Trophoblast cell (in vitro differentiated cells and primary cell): ENCODE data around the gene GABRE.

Source experiments
- DNase-seq, 2 donors: peaks; one replicate each; pipeline ENCODE4 v3.0.0-alpha.2; 2016
- H2AFZ ChIP-seq: 2 replicates; pipeline ENCODE4 v1.6.1; 2013; ENCODE audit warnings: low read length, moderate library complexity, mild to moderate bottlenecking; ENCODE audit not compliant: insufficient read depth, poor library complexity
- H2AK5ac ChIP-seq: 2 replicates; pipeline ENCODE4 v1.6.1; 2013; ENCODE audit warnings: mild to moderate bottlenecking, low read length
- H2BK120ac ChIP-seq: 2 replicates; pipeline ENCODE4 v1.6.1; 2013; ENCODE audit warnings: low read length, mild to moderate bottlenecking, moderate library complexity; ENCODE audit not compliant: insufficient read depth, poor library complexity
- H2BK12ac ChIP-seq: 2 replicates; pipeline ENCODE4 v1.6.1; 2013; ENCODE audit warnings: mild to moderate bottlenecking, low read length, moderate library complexity
- H2BK5ac ChIP-seq: 2 replicates; pipeline ENCODE4 v1.6.1; 2013; ENCODE audit warnings: low read length, low read depth, moderate library complexity, mild to moderate bottlenecking; ENCODE audit not compliant: poor library complexity
- H3K14ac ChIP-seq: 2 replicates; pipeline ENCODE4 v1.6.1; 2013; ENCODE audit warnings: mild to moderate bottlenecking, low read length
- H3K18ac ChIP-seq: 2 replicates; pipeline ENCODE4 v1.6.1; 2013; ENCODE audit warnings: mild to moderate bottlenecking, low read length
- H3K23ac ChIP-seq: 2 replicates; pipeline ENCODE4 v1.6.1; 2013; ENCODE audit warnings: low read length
- H3K27ac ChIP-seq: 2 replicates; pipeline ENCODE4 v1.5.1; 2013; ENCODE audit warnings: low read depth, mild to moderate bottlenecking, inconsistent platforms, low read length, moderate library complexity
- H3K27me3 ChIP-seq: 2 replicates; pipeline ENCODE4 v1.6.1; 2013; ENCODE audit warnings: inconsistent platforms, mild to moderate bottlenecking, low read length, moderate library complexity; ENCODE audit not compliant: insufficient read depth
- H3K36me3 ChIP-seq, 2 experiments: 1 replicate in 1 of 2; 2 replicates in 1 of 2; pipeline ENCODE4 v1.6.1; 2013; ENCODE audit warnings: low read length in 2 of 2, mild to moderate bottlenecking in 2 of 2, moderate library complexity in 1 of 2; ENCODE audit not compliant: insufficient read depth in 2 of 2, control insufficient read depth in 1 of 2
- H3K4ac ChIP-seq: 2 replicates; pipeline ENCODE4 v1.6.1; 2013; ENCODE audit warnings: low read depth, mild to moderate bottlenecking, low read length, moderate library complexity
- H3K4me1 ChIP-seq, 2 experiments: 1 replicate in 1 of 2; 2 replicates in 1 of 2; pipeline ENCODE4 v1.6.1; 2013; ENCODE audit warnings: low read length in 2 of 2, mild to moderate bottlenecking in 2 of 2, moderate library complexity in 1 of 2; ENCODE audit not compliant: insufficient read depth in 2 of 2, control insufficient read depth in 1 of 2
- H3K4me2 ChIP-seq: 2 replicates; pipeline ENCODE4 v1.6.1; 2013; ENCODE audit warnings: inconsistent platforms, mild to moderate bottlenecking, low read length, moderate library complexity
- H3K4me3 ChIP-seq: 2 replicates; pipeline ENCODE4 v1.5.1; 2013; ENCODE audit warnings: mild to moderate bottlenecking, low read depth, low read length, inconsistent platforms
- H3K79me1 ChIP-seq: one replicate; pipeline ENCODE4 v1.6.1; 2013; ENCODE audit warnings: low read length
- H3K79me2 ChIP-seq: 2 replicates; pipeline ENCODE4 v1.6.1; 2013; ENCODE audit warnings: low read length, mild to moderate bottlenecking; ENCODE audit not compliant: control insufficient read depth, insufficient read depth, poor library complexity
- H3K9ac ChIP-seq: 2 replicates; pipeline ENCODE4 v1.6.1; 2013; ENCODE audit warnings: mild to moderate bottlenecking, low read length
- H3K9me3 ChIP-seq: 2 replicates; pipeline ENCODE4 v1.6.1; 2013; ENCODE audit warnings: low read depth, mild to moderate bottlenecking, control low read depth, inconsistent platforms, low read length; ENCODE audit not compliant: insufficient read depth
- H4K12ac ChIP-seq: 2 replicates; pipeline ENCODE4 v1.6.1; 2013; ENCODE audit warnings: low read depth, mild to moderate bottlenecking, low read length, moderate library complexity
- H4K8ac ChIP-seq: 2 replicates; pipeline ENCODE4 v1.6.1; 2013; ENCODE audit warnings: low read depth, mild to moderate bottlenecking, low read length, moderate library complexity
- H4K91ac ChIP-seq: one replicate; pipeline ENCODE4 v1.6.1; 2013; ENCODE audit warnings: low read depth, mild to moderate bottlenecking, low read length, moderate library complexity
- WGBS: extraction: QIAGEN DNeasy Blood & Tissue Kit; methylation state at CpG from one replicate; pipeline ENCODE4 v1.1.7; 2013; ENCODE audit warnings: missing lambda C conversion rate; ENCODE audit not compliant: insufficient read length, insufficient coverage; ENCODE audit errors: extremely low coverage; 5-methylcytosine and 5-hydroxymethylcytosine counted together

GABRE gene

GRCh38 chrX:151962034-151962433 is 12.4 kb downstream of the GABRE start:
- no peak overlapping the region for H3K4ac ChIP-seq
- no CpG with 5 or more reads among the region's 5 CpGs for WGBS
- H2AK5ac ChIP-seq, result no peak overlapping the region
- no peak overlapping the region for H3K9ac ChIP-seq
- no peaks in the 10 kb centered on the region for H3K27me3 ChIP-seq
- H3K23ac ChIP-seq, result no peak overlapping the region
- H3K4me2 ChIP-seq, result no peak overlapping the region
- H2AFZ ChIP-seq, result no peak overlapping the region
- H4K8ac ChIP-seq, result no peak overlapping the region
- H3K27ac ChIP-seq, result no peak overlapping the region
- H2BK5ac ChIP-seq, result no peak overlapping the region
- DNase-seq, result no peak
- H3K4me3 ChIP-seq, result no peak overlapping the region
- H3K79me2 ChIP-seq, result no peaks in the 10 kb centered on the region
- H4K12ac ChIP-seq, result no peak overlapping the region
- no peaks in the 10 kb centered on the region for H3K9me3 ChIP-seq
- no peak overlapping the region for H3K14ac ChIP-seq
- no peak overlapping the region for H2BK12ac ChIP-seq
- H2BK120ac ChIP-seq, result no peak overlapping the region
- no peak overlapping the region for H4K91ac ChIP-seq
- no peaks in the 10 kb centered on the region for H3K4me1 ChIP-seq
- no peak overlapping the region for H3K18ac ChIP-seq
- peaks cover under 1 to 1% of the 10 kb centered on the region in 2 experiments for H3K36me3 ChIP-seq
- H3K79me1 ChIP-seq, result no peaks in the 10 kb centered on the region

DNA sequence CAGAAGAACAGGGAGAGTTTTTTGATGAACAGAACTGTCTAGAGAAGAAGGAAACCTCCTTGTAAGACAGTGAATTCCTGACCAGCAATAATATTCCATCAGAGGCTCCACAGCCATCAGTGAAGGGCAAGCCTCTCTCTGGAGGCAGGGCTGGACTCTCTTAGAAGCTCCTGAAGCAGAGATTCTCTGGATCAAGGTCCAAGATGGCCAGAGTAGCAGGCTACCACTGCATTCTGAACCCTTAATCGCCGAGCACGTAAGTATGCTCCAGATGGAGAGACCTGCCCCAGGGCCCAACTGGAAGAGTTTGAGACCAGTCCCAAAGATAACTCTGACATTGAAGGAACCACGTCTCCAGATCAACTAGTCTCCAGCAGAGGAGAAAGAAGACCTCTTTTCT is 16.4 kb downstream of the GABRE start:
- no peaks in the 10 kb centered on the region for H3K4me1 ChIP-seq
- no peak overlapping the region for H3K9ac ChIP-seq
- H4K12ac ChIP-seq, result no peak overlapping the region
- no peak overlapping the region for H2BK120ac ChIP-seq
- H2AFZ ChIP-seq, result no peak overlapping the region
- H3K27ac ChIP-seq, result no peak overlapping the region
- H3K27me3 ChIP-seq, result no peaks in the 10 kb centered on the region
- no peak overlapping the region for H2BK5ac ChIP-seq
- no peak overlapping the region for H3K23ac ChIP-seq
- H3K18ac ChIP-seq, result no peak overlapping the region
- no peak overlapping the region for H3K4me3 ChIP-seq
- no peak overlapping the region for H4K91ac ChIP-seq
- H2BK12ac ChIP-seq, result no peak overlapping the region
- H2AK5ac ChIP-seq, result no peak overlapping the region
- no peak overlapping the region for H3K4ac ChIP-seq
- DNase-seq, result no peak
- H4K8ac ChIP-seq, result no peak overlapping the region
- no peaks in the 10 kb centered on the region for H3K9me3 ChIP-seq
- peaks cover 8 to 14% of the 10 kb centered on the region in 2 experiments for H3K36me3 ChIP-seq
- WGBS, result no CpG with 5 or more reads among the region's 4 CpGs
- no peak overlapping the region for H3K14ac ChIP-seq
- no peaks in the 10 kb centered on the region for H3K79me2 ChIP-seq
- H3K4me2 ChIP-seq, result no peak overlapping the region
- H3K79me1 ChIP-seq, result no peaks in the 10 kb centered on the region

DNA sequence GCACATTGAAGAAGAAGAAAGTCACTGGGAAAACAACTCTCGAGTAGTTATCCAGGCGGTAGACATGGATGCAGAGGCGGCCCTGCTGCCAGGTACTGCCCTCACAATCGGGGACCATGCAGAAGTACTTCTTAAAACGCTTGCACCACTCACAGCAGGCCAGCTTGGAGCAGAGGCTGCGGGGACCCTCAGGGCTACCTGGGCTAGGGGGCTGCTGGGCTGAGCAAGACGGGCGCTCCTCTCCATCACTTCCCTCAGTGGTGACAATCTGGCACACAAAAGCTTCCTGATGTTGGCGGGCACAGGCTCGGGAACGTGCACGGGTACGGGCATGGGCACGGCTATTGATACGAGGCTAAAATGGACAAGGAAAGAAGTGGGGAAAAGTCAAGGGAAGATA is 19.7 kb downstream of the GABRE start:
- H3K4me2 ChIP-seq, result no peak overlapping the region
- H3K27ac ChIP-seq, result no peak overlapping the region
- no peak overlapping the region for H4K8ac ChIP-seq
- no peaks in the 10 kb centered on the region for H3K4me1 ChIP-seq
- no peak overlapping the region for H4K91ac ChIP-seq
- no CpG with 5 or more reads among the region's 15 CpGs for WGBS
- no peak overlapping the region for H3K9ac ChIP-seq
- H3K4me3 ChIP-seq, result no peak overlapping the region
- H2BK120ac ChIP-seq, result no peak overlapping the region
- no peak overlapping the region for H3K14ac ChIP-seq
- H2BK12ac ChIP-seq, result no peak overlapping the region
- no peaks in the 10 kb centered on the region for H3K79me2 ChIP-seq
- no peak overlapping the region for H2AK5ac ChIP-seq
- no peak overlapping the region for H3K23ac ChIP-seq
- H3K9me3 ChIP-seq, result no peaks in the 10 kb centered on the region
- no peaks in the 10 kb centered on the region for H3K79me1 ChIP-seq
- H3K4ac ChIP-seq, result no peak overlapping the region
- H3K27me3 ChIP-seq, result no peaks in the 10 kb centered on the region
- H2AFZ ChIP-seq, result no peak overlapping the region
- H4K12ac ChIP-seq, result no peak overlapping the region
- no peak overlapping the region for H2BK5ac ChIP-seq
- no peak overlapping the region for H3K18ac ChIP-seq
- H3K36me3 ChIP-seq, result peaks cover 8 to 14% of the 10 kb centered on the region in 2 experiments
- no peak for DNase-seq

DNA sequence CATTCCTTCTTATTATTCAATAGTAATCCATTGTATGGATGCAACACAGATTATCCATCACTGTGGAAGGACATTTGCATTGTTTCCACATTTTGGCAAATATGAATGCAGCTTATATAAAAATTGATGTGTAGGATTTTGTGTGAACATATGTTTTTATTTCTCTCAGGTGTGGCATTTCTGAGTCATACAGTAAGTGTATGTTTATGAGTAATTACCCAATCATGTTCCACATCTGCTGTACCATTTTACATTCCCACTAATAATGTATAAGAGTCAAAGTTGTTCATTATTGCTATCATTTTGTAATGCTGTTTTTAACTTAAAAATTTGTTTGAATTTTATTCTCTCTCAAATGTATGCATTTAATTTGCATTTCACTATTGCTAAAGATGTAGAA is 36.3 kb downstream of the GABRE start:
- H2BK120ac ChIP-seq, result no peak overlapping the region
- no peak overlapping the region for H3K18ac ChIP-seq
- H3K36me3 ChIP-seq, result no peaks in the 10 kb centered on the region
- no peak for DNase-seq
- H2AK5ac ChIP-seq, result no peak overlapping the region
- H2AFZ ChIP-seq, result no peak overlapping the region
- no peak overlapping the region for H4K8ac ChIP-seq
- H3K79me2 ChIP-seq, result no peaks in the 10 kb centered on the region
- H3K23ac ChIP-seq, result no peak overlapping the region
- no peaks in the 10 kb centered on the region for H3K27me3 ChIP-seq
- no peak overlapping the region for H3K9ac ChIP-seq
- H2BK5ac ChIP-seq, result no peak overlapping the region
- H3K9me3 ChIP-seq, result no peaks in the 10 kb centered on the region
- no peak overlapping the region for H3K27ac ChIP-seq
- H2BK12ac ChIP-seq, result no peak overlapping the region
- H3K4me3 ChIP-seq, result no peak overlapping the region
- H3K79me1 ChIP-seq, result no peaks in the 10 kb centered on the region
- no peak overlapping the region for H3K4me2 ChIP-seq
- no peaks in the 10 kb centered on the region for H3K4me1 ChIP-seq
- no peak overlapping the region for H4K91ac ChIP-seq
- H4K12ac ChIP-seq, result no peak overlapping the region
- no peak overlapping the region for H3K4ac ChIP-seq
- no peak overlapping the region for H3K14ac ChIP-seq
